Measurements from ENCODE around the gene LMO7. TPM values are rescaled to one million over a fixed set of nuclear protein-coding genes. Genes with fewer than 3 reads are reported as not detected.

LMO7 gene
- total and polyA plus RNA-seq, 2 of the 8 experiments (the other 6 are each of a cell fraction or from before 2014, with no cell fraction given), result 8.1 to 28.3 TPM

- no peak for FAIRE-seq
- POLR2A ChIA-PET (ENCODE audit: partially characterized antibody), result no interaction called here
- no peak overlapping the region for H4K91ac ChIP-seq (replicated peaks; ENCODE audit: insufficient read length, low read length)
Observed at GRCh38 chr13:75699062-75699461, 62.9 kb downstream of the LMO7 start.

More at GRCh38 chr13:75699062-75699461, 62.9 kb downstream of the LMO7 start:
- no peak overlapping the region for H3K4ac ChIP-seq (replicated peaks; ENCODE audit: insufficient read length, low read depth, low read length)
- H2BK12ac ChIP-seq (ENCODE audit: low read depth, low read length), result no peak overlapping the region
- no peak overlapping the region for H4K8ac ChIP-seq (ENCODE audit: extremely low read depth, insufficient read depth, low read length)
- no peaks in the 10 kb centered on the region for H3K23me2 ChIP-seq (ENCODE audit: low read depth, low read length)
- no peak overlapping the region for H3K56ac ChIP-seq (replicated peaks; ENCODE audit: insufficient read length, low read depth, low read length)
- H3K23ac ChIP-seq (ENCODE audit: insufficient read length), result no peak overlapping the region
- H4K5ac ChIP-seq (ENCODE audit: insufficient read length, low read depth, low read length), result no peak overlapping the region
- H2BK120ac ChIP-seq (replicated peaks; ENCODE audit: low read depth, low read length), result no peak overlapping the region
- no peaks in the 10 kb centered on the region for H3K27me3 ChIP-seq (replicated peaks in 1 of 4; ENCODE audit: control insufficient read depth in 3 of 4, extremely low read depth in 1 of 4, insufficient read depth in 3 of 4, low read length in 3 of 4)
- H2BK20ac ChIP-seq (ENCODE audit: low read length), result no peak overlapping the region
- peaks cover 0 to 5% (median 0%) of the 10 kb centered on the region in 4 experiments; a peak in 3 of 8 replicates for H3K36me3 ChIP-seq (ENCODE audit: control insufficient read depth in 2 of 4, insufficient read depth in 4 of 4, low read length in 3 of 4)
- CTCF ChIA-PET (ENCODE audit: partially characterized antibody), result interaction anchor here (6.3 kb wide), 1 partner anchor 174 kb away, joined by 128 read pairs; no protein-coding TSS in a partner anchor
- H2AK5ac ChIP-seq (ENCODE audit: low read depth, low read length), result no peak overlapping the region
- no peaks in the 10 kb centered on the region for H3K4me1 ChIP-seq (replicated peaks in 1 of 4; ENCODE audit: control insufficient read depth in 3 of 4, insufficient read depth in 4 of 4, low read length in 3 of 4)
- H3K4me3 ChIP-seq (ENCODE audit: extremely low read depth in 1 of 4, insufficient read depth in 2 of 4, low read depth in 3 of 4, low read length in 4 of 4), result no peak overlapping the region; a peak in 1 of 8 replicates
- no peak for DNase-seq (ENCODE audit: low read depth in 1 of 2, low spot score in 2 of 2)
- H3K4me2 ChIP-seq (ENCODE audit: insufficient read depth in 1 of 2, low read depth in 2 of 2, low read length in 2 of 2), result no peak overlapping the region
- H4K20me1 ChIP-seq (replicated peaks in 1 of 2; ENCODE audit: control insufficient read depth in 1 of 2, insufficient read depth in 2 of 2, low read length in 2 of 2), result no peaks in the 10 kb centered on the region
- 100% methylated on average over 1 of the region's 1 CpG; no CpG with 5 or more reads in 1 of the 2 experiments for WGBS, 2 experiments (ENCODE audit: extremely low coverage in 1 of 2, insufficient coverage in 1 of 2, insufficient read length in 1 of 2, insufficient replicate concordance in 2 of 2, low coverage in 1 of 2, low lambda C conversion rate in 2 of 2, missing lambda C conversion rate in 1 of 2)
- no peak overlapping the region for H2AFZ ChIP-seq (ENCODE audit: low read length)
- no peak overlapping the region for H3K9ac ChIP-seq (replicated peaks in 1 of 4; ENCODE audit: extremely low read depth in 1 of 4, low read depth in 3 of 4, low read length in 3 of 4)
- H3K79me2 ChIP-seq (ENCODE audit: control insufficient read depth in 1 of 2, insufficient read depth in 2 of 2, low read length in 2 of 2), result no peaks in the 10 kb centered on the region
- no peak overlapping the region for H3K18ac ChIP-seq (ENCODE audit: extremely low read depth, low read length)
- no peak overlapping the region for H3K27ac ChIP-seq (ENCODE audit: low read depth, low read length)
- H2BK15ac ChIP-seq (ENCODE audit: low read length), result no peak overlapping the region
- H3K9me3 ChIP-seq (ENCODE audit: insufficient read depth in 2 of 2, low read depth in 1 of 2, low read length in 1 of 2), result peaks cover 12 to 13% of the 10 kb centered on the region in 2 experiments; a peak in 3 of 4 replicates
- H3K79me1 ChIP-seq (ENCODE audit: low read depth, low read length), result no peaks in the 10 kb centered on the region; the same call in 1 of the 2 replicates
- no peak overlapping the region for H2BK5ac ChIP-seq (ENCODE audit: low read depth, low read length)
- H3K14ac ChIP-seq (ENCODE audit: insufficient read length), result no peak overlapping the region
